Neuron (in vitro differentiated cells): Measurements from ENCODE around the gene PGLYRP1.
A peak's percentile ranks its signal among the peaks of the same experiment; 100 is the strongest.

ENCODE experiments used
- H2AFZ ChIP-seq: one replicate; pipeline ENCODE4 v1.6.1; 2013; ENCODE audit warnings: low read depth, mild to moderate bottlenecking, inconsistent platforms, low read length, moderate library complexity
- H3K27me3 ChIP-seq: one replicate; pipeline ENCODE4 v1.6.1; 2013; ENCODE audit warnings: low read length; ENCODE audit not compliant: insufficient read depth
- H3K36me3 ChIP-seq: one replicate; pipeline ENCODE4 v1.6.1; 2013; ENCODE audit warnings: low read length; ENCODE audit not compliant: insufficient read depth
- H3K4me1 ChIP-seq: one replicate; pipeline ENCODE4 v1.6.1; 2013; ENCODE audit warnings: low read length; ENCODE audit not compliant: insufficient read depth
- H3K4me3 ChIP-seq: 2 replicates; pipeline ENCODE4 v1.5.1; 2013; ENCODE audit warnings: mild to moderate bottlenecking, low read length, moderate library complexity
- H3K9me3 ChIP-seq: one replicate; pipeline ENCODE4 v1.6.1; 2013; ENCODE audit warnings: low read length

Gene PGLYRP1

DNA sequence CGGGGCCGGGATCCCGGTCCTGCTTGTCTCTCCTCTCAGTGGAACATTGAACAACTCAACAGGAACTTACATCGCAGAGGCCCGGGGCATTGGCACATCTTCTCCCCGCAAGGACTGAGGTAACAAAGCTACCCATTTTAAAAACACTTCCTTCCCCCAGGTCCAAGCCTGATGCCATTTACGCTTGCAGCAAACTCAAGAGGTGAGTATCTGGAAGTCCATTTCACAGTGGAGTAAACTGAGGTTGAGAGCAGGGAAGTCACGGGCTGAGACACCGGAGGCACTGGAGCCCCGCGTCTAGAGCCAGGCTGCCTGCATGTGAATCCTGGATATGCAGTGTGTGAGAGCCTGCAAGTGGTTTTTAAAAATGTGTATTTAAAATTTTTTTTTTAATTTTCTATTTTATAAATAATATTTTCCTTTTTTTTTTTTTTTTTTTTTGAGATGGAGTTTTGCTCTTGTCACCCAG is 492 bp upstream of the PGLYRP1 start:
- H2AFZ ChIP-seq: no peak overlapping the region
- H3K36me3 ChIP-seq: peaks cover 6% of the 10 kb centered on the region
- H3K9me3 ChIP-seq: no peaks in the 10 kb centered on the region
- no peaks in the 10 kb centered on the region for H3K4me1 ChIP-seq
- no peaks in the 10 kb centered on the region for H3K27me3 ChIP-seq
- no peak overlapping the region for H3K4me3 ChIP-seq

- no peaks in the 10 kb centered on the region for H3K9me3 ChIP-seq
- peaks cover 12% of the 10 kb centered on the region for H3K36me3 ChIP-seq
- no peak overlapping the region for H2AFZ ChIP-seq
- no peaks in the 10 kb centered on the region for H3K27me3 ChIP-seq
- H3K4me3 ChIP-seq: no peak overlapping the region
- no peaks in the 10 kb centered on the region for H3K4me1 ChIP-seq
Measured at GRCh38 chr19:46022061-46022430, 807 bp downstream of the PGLYRP1 start.

DNA sequence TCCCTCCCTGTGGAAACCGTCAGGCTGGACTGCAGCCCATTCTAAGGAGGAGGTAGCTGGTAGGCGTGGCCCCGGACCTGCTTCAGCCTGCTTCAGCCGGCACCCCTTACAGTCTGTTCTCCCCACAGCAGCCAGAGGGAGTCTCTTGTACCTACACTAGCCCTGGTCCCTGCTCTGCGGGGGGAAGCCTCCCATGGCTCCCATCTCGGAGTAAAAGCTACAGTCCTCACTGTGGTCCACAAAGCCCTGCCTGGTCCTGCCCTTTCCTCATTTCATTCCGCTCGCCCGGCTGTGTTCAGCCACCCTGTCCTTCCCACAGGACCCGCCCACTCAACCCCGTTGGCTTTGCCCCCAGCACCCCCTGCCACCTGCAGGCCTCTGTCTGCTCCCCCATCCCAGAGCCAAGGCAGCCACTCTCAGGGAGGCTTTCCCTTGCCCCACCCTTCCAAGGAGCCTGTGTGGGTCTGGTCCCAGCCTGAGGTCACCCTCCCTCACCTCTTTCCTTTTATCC is 1.3 kb downstream of the PGLYRP1 start:
- no peak overlapping the region for H3K4me3 ChIP-seq
- H2AFZ ChIP-seq: no peak overlapping the region
- H3K9me3 ChIP-seq: no peaks in the 10 kb centered on the region
- H3K4me1 ChIP-seq: peaks cover under 1% of the 10 kb centered on the region
- peaks cover 12% of the 10 kb centered on the region for H3K36me3 ChIP-seq
- no peaks in the 10 kb centered on the region for H3K27me3 ChIP-seq

DNA sequence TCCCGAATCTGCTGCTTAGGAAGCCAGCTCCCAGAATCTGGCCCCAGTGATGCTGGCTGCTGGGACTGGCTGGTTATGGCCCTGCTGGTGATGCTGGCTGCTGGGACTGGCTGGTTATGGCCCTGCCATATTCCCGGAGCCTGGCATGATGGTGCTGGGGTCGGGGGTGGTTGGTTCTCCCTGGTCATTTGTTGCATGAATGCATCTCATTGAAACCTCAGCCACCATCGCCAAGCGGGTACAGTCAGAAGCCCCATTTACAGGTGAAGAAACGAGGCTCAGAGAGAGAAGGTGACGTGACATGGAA is 2.1 kb downstream of the PGLYRP1 start:
- Histone ChIP-seq H3K4me3 (no peak overlapping the region), H3K9me3 (no peaks in the 10 kb centered on the region), H2AFZ (no peak overlapping the region), H3K27me3 (no peaks in the 10 kb centered on the region), H3K36me3 (peaks cover 9% of the 10 kb centered on the region), H3K4me1 (peaks cover 6% of the 10 kb centered on the region)

- Histone ChIP-seq H3K4me3 (no peak overlapping the region), H3K9me3 (no peaks in the 10 kb centered on the region), H2AFZ (no peak overlapping the region), H3K4me1 (peaks cover 6% of the 10 kb centered on the region), H3K36me3 (peaks cover 14% of the 10 kb centered on the region), H3K27me3 (no peaks in the 10 kb centered on the region)
Measured at GRCh38 chr19:46019270-46019669, 3.6 kb downstream of the PGLYRP1 start.

DNA sequence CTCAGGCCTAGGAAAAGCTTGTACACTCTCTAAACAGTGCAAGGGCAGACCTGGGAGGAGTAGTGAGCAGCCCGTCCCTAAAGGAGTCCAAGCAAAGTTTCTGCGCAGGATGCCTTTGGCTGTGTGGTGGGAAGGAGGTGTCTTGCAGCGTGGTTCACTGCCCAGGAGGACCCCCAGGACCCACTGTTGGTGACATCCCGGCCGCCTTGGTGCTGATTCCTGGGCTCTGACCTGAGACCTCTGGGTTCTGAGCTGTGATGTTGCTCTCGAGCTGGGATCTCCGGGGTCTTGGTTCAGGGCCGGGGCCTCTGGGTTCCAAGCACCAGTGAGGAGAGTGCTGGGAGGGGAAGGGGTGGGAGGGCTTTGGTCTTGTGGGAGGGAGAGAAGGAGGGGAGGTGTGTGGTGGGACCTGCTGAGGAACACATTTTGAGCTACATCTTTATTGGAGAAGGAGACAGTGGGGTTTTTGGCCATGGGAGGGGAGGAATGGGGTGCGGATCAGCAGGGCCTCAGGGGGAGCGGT is 4.1 kb downstream of the PGLYRP1 start:
- Histone ChIP-seq H3K9me3 (no peaks in the 10 kb centered on the region), H3K4me1 (peaks cover 6% of the 10 kb centered on the region), H3K27me3 (no peaks in the 10 kb centered on the region), H3K4me3 (no peak overlapping the region), H3K36me3 (peaks cover 15% of the 10 kb centered on the region), H2AFZ (no peak overlapping the region)

DNA sequence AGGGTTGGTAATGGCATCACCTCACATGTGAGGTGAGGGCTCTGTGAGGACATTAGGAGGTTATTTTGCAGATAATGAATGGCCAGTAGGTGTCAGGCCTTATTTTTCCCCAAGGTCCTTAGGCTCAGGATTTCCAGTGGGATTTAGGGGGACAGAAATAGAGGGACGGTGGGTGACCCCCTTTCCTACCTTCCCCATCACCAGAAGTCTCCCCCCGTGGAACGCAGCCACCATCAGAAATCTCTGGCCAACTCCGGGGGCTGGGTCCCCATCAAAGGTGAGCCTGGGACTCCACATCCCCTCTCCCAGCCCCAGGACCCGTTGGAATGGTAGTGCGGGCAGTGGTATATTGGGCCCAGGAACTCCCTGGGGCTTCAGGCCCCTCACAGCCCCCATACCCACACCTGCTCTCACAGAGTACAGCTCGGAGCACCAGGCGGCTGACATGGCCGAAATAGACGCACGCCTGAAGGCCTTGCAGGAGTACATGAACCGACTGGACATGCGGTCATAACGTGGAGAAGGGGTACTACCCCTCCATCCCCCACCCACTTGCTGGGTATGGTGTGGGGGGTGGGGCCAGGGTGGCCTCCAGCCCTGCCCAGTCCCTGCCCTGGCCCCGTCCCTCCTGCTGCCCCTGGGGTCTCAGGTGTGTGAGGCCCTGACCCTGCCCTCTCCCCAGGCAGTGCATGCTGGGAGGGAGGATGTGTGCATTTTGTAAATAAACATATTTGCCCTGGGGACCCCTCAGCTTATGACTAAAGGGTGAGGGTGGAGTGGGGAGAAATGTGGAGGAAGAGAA is 4.8 kb downstream of the PGLYRP1 start:
- Histone ChIP-seq H3K9me3 (no peaks in the 10 kb centered on the region), H3K27me3 (no peaks in the 10 kb centered on the region), H3K4me3 (no peak overlapping the region), H2AFZ (no peak overlapping the region), H3K4me1 (peaks cover 6% of the 10 kb centered on the region), H3K36me3 (peaks cover 15% of the 10 kb centered on the region)

- H3K4me1 ChIP-seq: peaks cover 6% of the 10 kb centered on the region
- no peak overlapping the region for H2AFZ ChIP-seq
- H3K4me3 ChIP-seq: no peak overlapping the region
- H3K9me3 ChIP-seq: no peaks in the 10 kb centered on the region
- H3K27me3 ChIP-seq: no peaks in the 10 kb centered on the region
- peaks cover 15% of the 10 kb centered on the region for H3K36me3 ChIP-seq
Measured at GRCh38 chr19:46017095-46017429, 5.8 kb downstream of the PGLYRP1 start.

DNA sequence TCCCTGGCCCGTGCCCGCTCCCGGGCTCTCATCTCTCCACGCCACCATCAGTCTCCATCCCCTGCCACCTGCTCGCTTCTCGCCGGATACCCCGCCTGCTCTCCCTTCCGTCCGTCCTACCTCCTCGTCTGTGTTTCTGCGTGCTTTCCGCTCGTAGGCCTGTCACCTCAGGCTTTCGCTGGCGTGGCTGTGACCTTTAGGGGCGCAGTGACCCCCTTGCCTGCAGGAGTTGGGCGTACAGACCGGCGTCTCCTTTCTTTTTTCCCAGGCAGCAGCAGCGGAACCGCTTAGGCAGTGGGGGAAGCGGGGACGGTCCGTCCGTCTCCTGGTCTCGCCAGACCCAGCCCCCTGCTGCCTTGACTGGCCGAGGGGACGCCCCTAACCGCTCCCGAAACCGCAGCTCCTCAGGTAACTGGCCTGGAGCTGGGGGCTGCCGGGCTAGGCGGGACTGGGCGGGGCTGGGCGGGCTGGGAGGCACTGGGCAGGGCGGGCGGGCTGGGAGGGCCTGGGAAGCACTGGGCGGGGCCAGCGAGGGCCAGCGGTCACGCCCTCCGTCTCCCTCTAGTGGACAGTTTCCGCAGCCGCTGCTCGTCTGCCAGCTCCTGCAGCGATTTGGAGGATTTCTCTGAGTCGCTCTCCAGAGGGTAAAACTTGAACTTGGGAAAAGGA is 6.3 kb downstream of the PGLYRP1 start:
- Histone ChIP-seq H2AFZ (no peak overlapping the region), H3K4me3 (peak overlapping the region; percentile 35), H3K9me3 (no peaks in the 10 kb centered on the region), H3K4me1 (peaks cover 6% of the 10 kb centered on the region), H3K36me3 (peaks cover 15% of the 10 kb centered on the region), H3K27me3 (no peaks in the 10 kb centered on the region)

- Histone ChIP-seq H2AFZ (no peak overlapping the region), H3K4me1 (peaks cover 6% of the 10 kb centered on the region), H3K36me3 (peaks cover 15% of the 10 kb centered on the region), H3K9me3 (no peaks in the 10 kb centered on the region), H3K4me3 (peak overlapping the region; percentile 35), H3K27me3 (no peaks in the 10 kb centered on the region)
Measured at GRCh38 chr19:46015687-46016425, 7.0 kb downstream of the PGLYRP1 start.

GRCh38 chr19:46014941-46015686 is 7.7 kb downstream of the PGLYRP1 start:
- Histone ChIP-seq H3K4me3 (no peak overlapping the region), H2AFZ (no peak overlapping the region), H3K36me3 (peaks cover 17% of the 10 kb centered on the region), H3K9me3 (no peaks in the 10 kb centered on the region), H3K4me1 (peaks cover 6% of the 10 kb centered on the region), H3K27me3 (no peaks in the 10 kb centered on the region)

- H3K4me3 ChIP-seq: no peak overlapping the region
- no peaks in the 10 kb centered on the region for H3K27me3 ChIP-seq
- no peaks in the 10 kb centered on the region for H3K9me3 ChIP-seq
- no peak overlapping the region for H2AFZ ChIP-seq
- peaks cover 17% of the 10 kb centered on the region for H3K36me3 ChIP-seq
- peaks cover 6% of the 10 kb centered on the region for H3K4me1 ChIP-seq
Measured at GRCh38 chr19:46014534-46014933, 8.3 kb downstream of the PGLYRP1 start.
